Sigmoid colon (tissue), 7 donors: ENCODE measurements around the gene FKBP11. TPM values are rescaled to one million over a fixed set of nuclear protein-coding genes. Genes with fewer than 3 reads are reported as not detected.

Experiments used
- DNase-seq: peaks from one replicate; pipeline ENCODE4 v3.0.0-alpha.2; 2019
- H3K27ac ChIP-seq, 4 donors: fragments of 200-600 bp; sonication (generic); one replicate each; pipeline ENCODE4 v1.5.1; 2016 to 2019; ENCODE audit warnings: mild to moderate bottlenecking in 1 of 4
- H3K27me3 ChIP-seq, 3 donors: fragments of 200-600 bp; sonication (generic); one replicate each; pipeline ENCODE4 v1.5.1; 2019; ENCODE audit warnings: mild to moderate bottlenecking in 1 of 3
- H3K36me3 ChIP-seq, 4 donors: fragments of 200-600 bp; sonication (generic); one replicate each; pipeline ENCODE4 v1.5.1; 2016 to 2019
- H3K4me1 ChIP-seq, 4 donors: fragments of 200-600 bp; sonication (generic); one replicate each; pipeline ENCODE4 v1.5.1; 2017 to 2019
- H3K4me3 ChIP-seq, 4 donors: fragments of 200-600 bp; sonication (generic); one replicate each; pipeline ENCODE4 v1.5.1; 2017 to 2019; ENCODE audit warnings: mild to moderate bottlenecking in 2 of 4, moderate library complexity in 1 of 4
- H3K9me3 ChIP-seq, 4 donors: fragments of 200-600 bp in 3 of 4; sonication (generic) in 3 of 4; one replicate each; pipeline versions ENCODE4 v1.5.1 to v1.6.1; 2013 to 2019
- EP300 ChIP-seq, 4 donors: sonication (generic); formaldehyde crosslinking; IDR thresholded peaks; one replicate each; pipeline ENCODE4 v1.6.1; 2017; ENCODE audit warnings: antibody characterized with exemption in 4 of 4
- POLR2A ChIP-seq, 2 donors: fragments of 450-650 bp; IDR thresholded peaks; one replicate each; pipeline ENCODE4 v1.6.1; 2016; ENCODE audit warnings: antibody characterized with exemption in 2 of 2, mild to moderate bottlenecking in 2 of 2, moderate library complexity in 2 of 2
- POLR2AphosphoS5 ChIP-seq, 4 donors: sonication (generic); formaldehyde crosslinking; IDR thresholded peaks; one replicate each; pipeline ENCODE4 v1.6.1; 2017; ENCODE audit warnings: antibody characterized with exemption in 4 of 4
- WGBS, 2 donors: extraction: QIAGEN DNeasy Blood & Tissue Kit; methylation state at CpG; one replicate each; pipeline ENCODE4 v1.1.7; 2013; 5-methylcytosine and 5-hydroxymethylcytosine counted together
- intact Hi-C: fragments of 100-400 bp; cut with DNase I; formaldehyde crosslinking; loops from one replicate; pipeline ENCODE4 v1.15.1; 2023
- polyA plus RNA-seq, 3 donors: library from polyadenylated mRNA; stranded (reverse); fragments of 200-250 nt; gene quantifications; one replicate each; pipeline ENCODE4 v1.2.3, GENCODE V29; 2013
- total RNA-seq, 4 donors: library from RNA; depleted of rRNA; stranded (reverse); fragments of >200 nt; gene quantifications; one replicate each; pipeline ENCODE4 v1.1.0, GENCODE V29; 2016
- TF ChIP-seq, protein P1 (sequence below), 4 experiments: fragments of 450-650 bp in 3 of 4; fragments of 200-600 bp in 1 of 4; IDR thresholded peaks; one replicate each; pipeline ENCODE4 v1.5.1; 2016 to 2019; ENCODE audit warnings: antibody characterized with exemption in 4 of 4, mild to moderate bottlenecking in 3 of 4, moderate library complexity in 2 of 4
- donor health status: healthy with polysubstance abuse.
- donor health status: Bipolar disorder and iron deficiency.
- donor health status: healthy.

FKBP11 gene
- total and polyA plus RNA-seq, 7 donors, result 4.6 to 50.2 (median 7.5) TPM

DNA sequence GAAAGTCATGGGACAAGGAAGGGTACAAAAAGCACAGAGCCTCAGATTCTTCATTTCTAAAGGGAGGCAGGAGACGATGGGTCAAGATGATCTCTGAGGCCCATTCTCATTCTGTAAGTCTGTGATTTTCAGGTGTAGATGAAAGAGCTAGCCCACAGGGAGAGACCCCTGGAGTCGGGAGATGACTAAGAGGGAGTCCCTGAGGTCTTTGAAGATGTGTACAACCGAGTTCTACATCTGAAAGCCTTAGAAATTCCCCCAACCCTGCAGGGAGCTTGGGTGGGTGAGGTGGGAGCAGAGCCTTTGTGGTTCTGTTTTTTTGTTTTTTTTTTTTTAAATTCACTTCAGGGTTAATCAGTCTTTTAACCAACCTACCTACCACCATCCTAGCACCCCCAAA, 43.2 kb upstream of the FKBP11 start:
- Histone ChIP-seq H3K27ac (no peak overlapping the region), H3K4me3 (no peak overlapping the region), H3K36me3 (no peaks in the 10 kb centered on the region), H3K9me3 (no peaks in the 10 kb centered on the region), H3K27me3 (peaks cover 25 to 46% (median 38%) of the 10 kb centered on the region in 3 donors), H3K4me1 (peaks cover 0 to 28% (median 24%) of the 10 kb centered on the region in 4 donors)
- no peak for TF ChIP-seq POLR2A (IDR thresholded peaks at IDR 0.05)
- no peak for TF ChIP-seq EP300 (IDR thresholded peaks at IDR 0.05)
- no peak for TF ChIP-seq POLR2AphosphoS5 (IDR thresholded peaks at IDR 0.05)
- TF ChIP-seq, protein P1, sequence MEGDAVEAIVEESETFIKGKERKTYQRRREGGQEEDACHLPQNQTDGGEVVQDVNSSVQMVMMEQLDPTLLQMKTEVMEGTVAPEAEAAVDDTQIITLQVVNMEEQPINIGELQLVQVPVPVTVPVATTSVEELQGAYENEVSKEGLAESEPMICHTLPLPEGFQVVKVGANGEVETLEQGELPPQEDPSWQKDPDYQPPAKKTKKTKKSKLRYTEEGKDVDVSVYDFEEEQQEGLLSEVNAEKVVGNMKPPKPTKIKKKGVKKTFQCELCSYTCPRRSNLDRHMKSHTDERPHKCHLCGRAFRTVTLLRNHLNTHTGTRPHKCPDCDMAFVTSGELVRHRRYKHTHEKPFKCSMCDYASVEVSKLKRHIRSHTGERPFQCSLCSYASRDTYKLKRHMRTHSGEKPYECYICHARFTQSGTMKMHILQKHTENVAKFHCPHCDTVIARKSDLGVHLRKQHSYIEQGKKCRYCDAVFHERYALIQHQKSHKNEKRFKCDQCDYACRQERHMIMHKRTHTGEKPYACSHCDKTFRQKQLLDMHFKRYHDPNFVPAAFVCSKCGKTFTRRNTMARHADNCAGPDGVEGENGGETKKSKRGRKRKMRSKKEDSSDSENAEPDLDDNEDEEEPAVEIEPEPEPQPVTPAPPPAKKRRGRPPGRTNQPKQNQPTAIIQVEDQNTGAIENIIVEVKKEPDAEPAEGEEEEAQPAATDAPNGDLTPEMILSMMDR (IDR thresholded peaks at IDR 0.05), result no peak
- no peak for DNase-seq
- WGBS, 2 donors, result 63 to 78% methylated on average over 3 of the region's 3 CpGs
- intact Hi-C loops, result no loop called here

DNA sequence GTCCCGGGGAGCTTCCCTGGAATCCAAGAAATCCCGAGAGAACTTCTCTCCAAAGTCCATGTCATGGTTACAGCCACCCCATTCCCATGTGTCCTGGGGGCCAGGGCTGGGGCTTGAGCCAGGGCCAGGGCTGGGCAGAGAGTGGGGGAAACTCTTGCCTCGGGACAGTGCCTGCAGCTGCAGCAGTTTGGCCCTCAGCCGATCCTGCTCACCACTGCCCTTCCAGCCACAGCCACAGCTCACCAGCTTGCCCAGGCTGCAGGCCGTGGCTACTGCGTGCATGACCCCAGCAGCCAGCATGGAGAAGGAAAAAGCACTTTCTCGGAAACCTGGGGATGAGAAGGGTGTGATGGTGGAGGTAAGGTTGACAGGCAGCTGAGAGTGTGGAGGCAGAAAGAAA, 42.7 kb upstream of the FKBP11 start:
- no peak overlapping the region for H3K4me3 ChIP-seq
- no peak overlapping the region for H3K27ac ChIP-seq
- 77 to 82% methylated on average over 7 of the region's 7 CpGs for WGBS, 2 donors
- no peaks in the 10 kb centered on the region for H3K36me3 ChIP-seq
- H3K27me3 ChIP-seq, result peaks cover 23 to 42% (median 33%) of the 10 kb centered on the region in 3 donors
- peaks cover 0 to 28% (median 24%) of the 10 kb centered on the region in 4 donors for H3K4me1 ChIP-seq
- no peak for DNase-seq
- intact Hi-C loops, result no loop called here
- H3K9me3 ChIP-seq, result no peaks in the 10 kb centered on the region
- TF ChIP-seq, protein P1 (IDR thresholded peaks at IDR 0.05), result no peak
- no peak for TF ChIP-seq POLR2A (IDR thresholded peaks at IDR 0.05)
- no peak for TF ChIP-seq POLR2AphosphoS5 (IDR thresholded peaks at IDR 0.05)
- TF ChIP-seq EP300 (IDR thresholded peaks at IDR 0.05), result no peak

DNA sequence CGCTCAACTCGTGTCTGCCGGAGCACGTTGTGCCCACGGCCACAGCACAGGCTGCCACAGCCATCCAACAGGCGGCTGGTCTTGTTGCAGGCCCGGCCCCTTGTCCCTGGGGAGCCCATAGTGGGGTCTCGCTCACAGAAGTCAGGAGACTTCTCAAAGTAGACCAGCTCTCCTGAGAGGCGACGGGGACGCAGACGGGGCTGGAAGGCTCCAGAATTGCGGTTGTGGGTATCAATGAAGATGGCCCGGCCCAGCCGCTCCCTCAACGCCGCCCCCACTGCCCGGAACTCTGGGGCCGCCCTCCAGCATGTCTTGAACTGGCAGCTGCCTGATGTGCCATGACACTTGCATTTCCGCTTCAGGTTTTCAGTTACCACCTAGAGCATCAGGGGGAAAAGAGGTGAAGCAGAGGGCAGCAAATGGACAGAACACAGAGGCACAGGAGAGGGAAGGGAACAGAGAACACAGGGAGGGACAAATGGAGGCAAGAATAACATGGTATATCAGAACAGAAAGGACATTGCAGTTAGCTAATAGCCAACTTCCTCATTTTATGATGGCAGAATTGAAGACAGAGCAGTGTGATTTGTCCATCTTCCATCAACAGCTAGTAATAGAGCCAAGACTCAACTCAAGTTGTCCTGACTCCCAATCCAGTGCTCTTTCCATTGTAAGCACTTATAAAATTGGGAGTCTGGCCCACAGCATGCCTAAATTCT, 41.0 kb upstream of the FKBP11 start:
- peaks cover 11 to 25% (median 17%) of the 10 kb centered on the region in 3 donors for H3K27me3 ChIP-seq
- no peaks in the 10 kb centered on the region for H3K36me3 ChIP-seq
- intact Hi-C loops, result no loop called here
- no peaks in the 10 kb centered on the region for H3K9me3 ChIP-seq
- DNase-seq, result no peak
- 79 to 85% methylated on average over 20 of the region's 20 CpGs for WGBS, 2 donors
- no peak for TF ChIP-seq POLR2AphosphoS5 (IDR thresholded peaks at IDR 0.05)
- TF ChIP-seq, protein P1 (IDR thresholded peaks at IDR 0.05), result no peak
- no peak for TF ChIP-seq POLR2A (IDR thresholded peaks at IDR 0.05)
- no peak for TF ChIP-seq EP300 (IDR thresholded peaks at IDR 0.05)
- H3K4me3 ChIP-seq, result no peak overlapping the region
- H3K27ac ChIP-seq, result no peak overlapping the region
- peaks cover 0 to 17% (median 14%) of the 10 kb centered on the region in 4 donors for H3K4me1 ChIP-seq

DNA sequence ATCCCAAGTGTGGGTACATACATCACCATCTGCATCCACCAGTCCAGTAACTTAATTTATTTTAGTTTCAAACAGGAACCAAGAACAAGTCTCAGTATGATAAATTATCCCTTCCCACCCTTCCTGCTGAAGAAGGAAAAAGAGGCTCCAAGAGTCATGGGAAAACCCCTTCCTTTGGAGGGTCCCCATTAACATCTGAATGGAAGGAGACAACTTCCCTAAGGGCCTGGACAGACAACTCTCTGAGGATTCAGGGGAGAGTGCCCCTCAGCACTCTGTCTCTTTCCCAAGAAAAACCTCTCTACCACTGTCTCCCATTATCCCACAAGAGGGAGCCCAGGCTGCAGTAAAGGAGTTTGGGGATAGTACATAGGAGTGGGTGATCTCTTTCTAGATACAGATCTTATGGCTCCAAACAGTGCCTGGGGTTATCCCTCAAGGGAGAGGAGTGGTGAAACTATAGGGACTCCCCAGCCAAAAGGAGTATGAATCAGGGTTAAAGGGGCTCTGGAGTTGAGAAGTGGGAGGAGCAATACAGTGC, 40.1 kb upstream of the FKBP11 start:
- Histone ChIP-seq H3K4me1 (peaks cover 0 to 10% (median 8%) of the 10 kb centered on the region in 4 donors), H3K36me3 (no peaks in the 10 kb centered on the region), H3K4me3 (no peak overlapping the region), H3K27me3 (peaks cover 2 to 22% (median 7%) of the 10 kb centered on the region in 3 donors), H3K27ac (no peak overlapping the region), H3K9me3 (no peaks in the 10 kb centered on the region)
- intact Hi-C loops, result no loop called here
- no peak for DNase-seq
- TF ChIP-seq POLR2A (IDR thresholded peaks at IDR 0.05) (no peak), POLR2AphosphoS5 (IDR thresholded peaks at IDR 0.05) (no peak), EP300 (IDR thresholded peaks at IDR 0.05) (no peak)
- TF ChIP-seq, protein P1 (IDR thresholded peaks at IDR 0.05), result no peak
